Measurements from ENCODE around the gene LTBP3.

Gene LTBP3

DNA sequence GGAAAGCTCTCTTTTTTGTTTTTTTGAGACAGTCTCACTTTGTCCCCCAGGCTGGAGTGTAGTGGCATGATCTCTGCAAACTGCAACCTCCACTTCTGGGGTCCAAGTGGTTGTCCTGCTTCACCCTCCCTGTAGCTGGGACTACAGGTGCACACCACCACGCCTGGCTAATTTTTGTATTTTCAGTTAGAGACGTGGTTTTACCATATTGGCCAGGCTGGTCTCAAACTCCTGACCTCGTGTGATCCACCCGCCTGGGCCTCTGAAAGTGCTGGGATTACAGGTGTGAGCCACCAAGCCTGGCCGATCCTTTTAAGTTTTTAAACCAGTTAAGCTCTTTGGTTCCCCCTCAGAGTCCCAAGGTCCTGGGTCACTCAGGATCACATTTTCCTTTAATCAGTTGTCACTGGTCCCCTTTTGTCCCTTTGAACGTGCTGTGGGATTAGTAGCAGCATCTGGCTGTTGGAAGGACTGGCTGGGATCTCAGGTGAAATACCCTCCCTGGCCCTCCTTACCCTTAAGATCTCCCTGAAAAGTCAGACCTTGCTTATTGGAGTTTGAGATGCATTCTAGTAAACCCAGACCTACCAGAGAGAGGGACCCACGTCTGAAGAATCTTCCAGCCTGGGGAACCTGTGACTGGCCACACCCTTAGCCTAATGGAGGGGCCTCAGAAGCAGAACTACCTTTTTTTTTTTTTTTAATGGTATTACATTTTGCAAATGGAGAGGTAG lies 51.2 kb downstream of the LTBP3 start:
- no peak for DNase-seq (ENCODE audit: low read depth)

DNA sequence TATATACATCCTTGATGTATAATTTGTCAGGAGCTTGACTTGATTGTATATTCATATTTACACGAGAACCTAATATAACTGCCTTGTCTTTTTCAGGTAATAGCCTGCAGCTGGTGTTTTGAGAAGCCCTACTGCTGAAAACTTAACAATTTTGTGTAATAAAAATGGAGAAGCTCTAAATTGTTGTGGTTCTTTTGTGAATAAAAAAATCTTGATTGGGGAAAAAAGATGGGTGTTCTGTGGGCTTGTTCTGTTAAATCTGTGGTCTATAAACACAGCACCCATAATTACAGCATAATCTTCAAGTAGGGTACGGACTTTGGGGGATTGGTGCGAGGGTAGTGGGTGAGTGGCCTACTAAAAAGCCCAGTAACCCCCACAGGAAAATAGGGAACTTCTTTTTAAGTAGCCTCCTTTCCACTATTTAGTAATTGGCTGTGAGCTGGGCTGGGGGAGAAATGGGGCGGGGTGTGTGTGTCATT lies 51.8 kb downstream of the LTBP3 start:
- no peak for DNase-seq (ENCODE audit: low read depth)

DNA sequence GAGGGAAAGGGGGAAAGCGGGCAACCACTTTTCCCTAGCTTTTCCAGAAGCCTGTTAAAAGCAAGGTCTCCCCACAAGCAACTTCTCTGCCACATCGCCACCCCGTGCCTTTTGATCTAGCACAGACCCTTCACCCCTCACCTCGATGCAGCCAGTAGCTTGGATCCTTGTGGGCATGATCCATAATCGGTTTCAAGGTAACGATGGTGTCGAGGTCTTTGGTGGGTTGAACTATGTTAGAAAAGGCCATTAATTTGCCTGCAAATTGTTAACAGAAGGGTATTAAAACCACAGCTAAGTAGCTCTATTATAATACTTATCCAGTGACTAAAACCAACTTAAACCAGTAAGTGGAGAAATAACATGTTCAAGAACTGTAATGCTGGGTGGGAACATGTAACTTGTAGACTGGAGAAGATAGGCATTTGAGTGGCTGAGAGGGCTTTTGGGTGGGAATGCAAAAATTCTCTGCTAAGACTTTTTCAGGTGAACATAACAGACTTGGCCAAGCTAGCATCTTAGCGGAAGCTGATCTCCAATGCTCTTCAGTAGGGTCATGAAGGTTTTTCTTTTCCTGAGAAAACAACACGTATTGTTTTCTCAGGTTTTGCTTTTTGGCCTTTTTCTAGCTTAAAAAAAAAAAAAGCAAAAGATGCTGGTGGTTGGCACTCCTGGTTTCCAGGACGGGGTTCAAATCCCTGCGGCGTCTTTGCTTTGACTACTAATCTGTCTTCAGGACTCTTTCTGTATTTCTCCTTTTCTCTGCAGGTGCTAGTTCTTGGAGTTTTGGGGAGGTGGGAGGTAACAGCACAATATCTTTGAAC lies 52.5 kb downstream of the LTBP3 start:
- peak; percentile 40 for DNase-seq (ENCODE audit: low read depth)

DNA sequence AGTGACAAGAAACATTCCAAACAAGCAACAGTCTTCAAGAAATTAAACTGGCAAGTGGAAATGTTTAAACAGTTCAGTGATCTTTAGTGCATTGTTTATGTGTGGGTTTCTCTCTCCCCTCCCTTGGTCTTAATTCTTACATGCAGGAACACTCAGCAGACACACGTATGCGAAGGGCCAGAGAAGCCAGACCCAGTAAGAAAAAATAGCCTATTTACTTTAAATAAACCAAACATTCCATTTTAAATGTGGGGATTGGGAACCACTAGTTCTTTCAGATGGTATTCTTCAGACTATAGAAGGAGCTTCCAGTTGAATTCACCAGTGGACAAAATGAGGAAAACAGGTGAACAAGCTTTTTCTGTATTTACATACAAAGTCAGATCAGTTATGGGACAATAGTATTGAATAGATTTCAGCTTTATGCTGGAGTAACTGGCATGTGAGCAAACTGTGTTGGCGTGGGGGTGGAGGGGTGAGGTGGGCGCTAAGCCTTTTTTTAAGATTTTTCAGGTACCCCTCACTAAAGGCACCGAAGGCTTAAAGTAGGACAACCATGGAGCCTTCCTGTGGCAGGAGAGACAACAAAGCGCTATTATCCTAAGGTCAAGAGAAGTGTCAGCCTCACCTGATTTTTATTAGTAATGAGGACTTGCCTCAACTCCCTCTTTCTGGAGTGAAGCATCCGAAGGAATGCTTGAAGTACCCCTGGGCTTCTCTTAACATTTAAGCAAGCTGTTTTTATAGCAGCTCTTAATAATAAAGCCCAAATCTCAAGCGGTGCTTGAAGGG lies 53.3 kb downstream of the LTBP3 start:
- DNase-seq (ENCODE audit: low read depth): peak; percentile 39

DNA sequence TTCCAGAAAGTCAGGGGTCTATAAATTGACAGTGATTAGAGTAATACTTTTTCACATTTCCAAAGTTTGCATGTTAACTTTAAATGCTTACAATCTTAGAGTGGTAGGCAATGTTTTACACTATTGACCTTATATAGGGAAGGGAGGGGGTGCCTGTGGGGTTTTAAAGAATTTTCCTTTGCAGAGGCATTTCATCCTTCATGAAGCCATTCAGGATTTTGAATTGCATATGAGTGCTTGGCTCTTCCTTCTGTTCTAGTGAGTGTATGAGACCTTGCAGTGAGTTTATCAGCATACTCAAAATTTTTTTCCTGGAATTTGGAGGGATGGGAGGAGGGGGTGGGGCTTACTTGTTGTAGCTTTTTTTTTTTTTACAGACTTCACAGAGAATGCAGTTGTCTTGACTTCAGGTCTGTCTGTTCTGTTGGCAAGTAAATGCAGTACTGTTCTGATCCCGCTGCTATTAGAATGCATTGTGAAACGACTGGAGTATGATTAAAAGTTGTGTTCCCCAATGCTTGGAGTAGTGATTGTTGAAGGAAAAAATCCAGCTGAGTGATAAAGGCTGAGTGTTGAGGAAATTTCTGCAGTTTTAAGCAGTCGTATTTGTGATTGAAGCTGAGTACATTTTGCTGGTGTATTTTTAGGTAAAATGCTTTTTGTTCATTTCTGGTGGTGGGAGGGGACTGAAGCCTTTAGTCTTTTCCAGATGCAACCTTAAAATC lies 54.0 kb downstream of the LTBP3 start:
- peak; percentile 64 for DNase-seq (ENCODE audit: low read depth)

DNA sequence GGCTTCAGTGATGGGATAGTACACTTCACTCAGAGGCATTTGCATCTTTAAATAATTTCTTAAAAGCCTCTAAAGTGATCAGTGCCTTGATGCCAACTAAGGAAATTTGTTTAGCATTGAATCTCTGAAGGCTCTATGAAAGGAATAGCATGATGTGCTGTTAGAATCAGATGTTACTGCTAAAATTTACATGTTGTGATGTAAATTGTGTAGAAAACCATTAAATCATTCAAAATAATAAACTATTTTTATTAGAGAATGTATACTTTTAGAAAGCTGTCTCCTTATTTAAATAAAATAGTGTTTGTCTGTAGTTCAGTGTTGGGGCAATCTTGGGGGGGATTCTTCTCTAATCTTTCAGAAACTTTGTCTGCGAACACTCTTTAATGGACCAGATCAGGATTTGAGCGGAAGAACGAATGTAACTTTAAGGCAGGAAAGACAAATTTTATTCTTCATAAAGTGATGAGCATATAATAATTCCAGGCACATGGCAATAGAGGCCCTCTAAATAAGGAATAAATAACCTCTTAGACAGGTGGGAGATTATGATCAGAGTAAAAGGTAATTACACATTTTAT lies 54.7 kb downstream of the LTBP3 start:
- peak; percentile 24 for DNase-seq (ENCODE audit: low read depth)

DNA sequence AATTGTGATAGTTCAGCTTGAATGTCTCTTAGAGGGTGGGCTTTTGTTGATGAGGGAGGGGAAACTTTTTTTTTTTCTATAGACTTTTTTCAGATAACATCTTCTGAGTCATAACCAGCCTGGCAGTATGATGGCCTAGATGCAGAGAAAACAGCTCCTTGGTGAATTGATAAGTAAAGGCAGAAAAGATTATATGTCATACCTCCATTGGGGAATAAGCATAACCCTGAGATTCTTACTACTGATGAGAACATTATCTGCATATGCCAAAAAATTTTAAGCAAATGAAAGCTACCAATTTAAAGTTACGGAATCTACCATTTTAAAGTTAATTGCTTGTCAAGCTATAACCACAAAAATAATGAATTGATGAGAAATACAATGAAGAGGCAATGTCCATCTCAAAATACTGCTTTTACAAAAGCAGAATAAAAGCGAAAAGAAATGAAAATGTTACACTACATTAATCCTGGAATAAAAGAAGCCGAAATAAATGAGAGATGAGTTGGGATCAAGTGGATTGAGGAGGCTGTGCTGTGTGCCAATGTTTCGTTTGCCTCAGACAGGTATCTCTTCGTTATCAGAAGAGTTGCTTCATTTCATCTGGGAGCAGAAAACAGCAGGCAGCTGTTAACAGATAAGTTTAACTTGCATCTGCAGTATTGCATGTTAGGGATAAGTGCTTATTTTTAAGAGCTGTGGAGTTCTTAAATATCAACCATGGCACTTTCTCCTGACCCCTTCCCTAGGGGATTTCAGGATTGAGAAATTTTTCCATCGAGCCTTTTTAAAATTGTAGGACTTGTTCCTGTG lies 55.4 kb downstream of the LTBP3 start:
- peak; percentile 67 for DNase-seq (ENCODE audit: low read depth)

DNA sequence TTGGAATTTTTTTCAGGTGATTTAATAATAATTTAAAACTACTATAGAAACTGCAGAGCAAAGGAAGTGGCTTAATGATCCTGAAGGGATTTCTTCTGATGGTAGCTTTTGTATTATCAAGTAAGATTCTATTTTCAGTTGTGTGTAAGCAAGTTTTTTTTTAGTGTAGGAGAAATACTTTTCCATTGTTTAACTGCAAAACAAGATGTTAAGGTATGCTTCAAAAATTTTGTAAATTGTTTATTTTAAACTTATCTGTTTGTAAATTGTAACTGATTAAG lies 55.9 kb downstream of the LTBP3 start:
- no peak for DNase-seq (ENCODE audit: low read depth)

DNA sequence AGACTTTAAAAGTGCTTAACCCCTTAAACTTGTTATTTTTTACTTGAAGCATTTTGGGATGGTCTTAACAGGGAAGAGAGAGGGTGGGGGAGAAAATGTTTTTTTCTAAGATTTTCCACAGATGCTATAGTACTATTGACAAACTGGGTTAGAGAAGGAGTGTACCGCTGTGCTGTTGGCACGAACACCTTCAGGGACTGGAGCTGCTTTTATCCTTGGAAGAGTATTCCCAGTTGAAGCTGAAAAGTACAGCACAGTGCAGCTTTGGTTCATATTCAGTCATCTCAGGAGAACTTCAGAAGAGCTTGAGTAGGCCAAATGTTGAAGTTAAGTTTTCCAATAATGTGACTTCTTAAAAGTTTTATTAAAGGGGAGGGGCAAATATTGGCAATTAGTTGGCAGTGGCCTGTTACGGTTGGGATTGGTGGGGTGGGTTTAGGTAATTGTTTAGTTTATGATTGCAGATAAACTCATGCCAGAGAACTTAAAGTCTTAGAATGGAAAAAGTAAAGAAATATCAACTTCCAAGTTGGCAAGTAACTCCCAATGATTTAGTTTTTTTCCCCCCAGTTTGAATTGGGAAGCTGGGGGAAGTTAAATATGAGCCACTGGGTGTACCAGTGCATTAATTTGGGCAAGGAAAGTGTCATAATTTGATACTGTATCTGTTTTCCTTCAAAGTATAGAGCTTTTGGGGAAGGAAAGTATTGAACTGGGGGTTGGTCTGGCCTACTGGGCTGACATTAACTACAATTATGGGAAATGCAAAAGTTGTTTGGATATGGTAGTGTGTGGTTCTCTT lies 56.5 kb downstream of the LTBP3 start:
- peak; percentile 51 for DNase-seq (ENCODE audit: low read depth)

DNA sequence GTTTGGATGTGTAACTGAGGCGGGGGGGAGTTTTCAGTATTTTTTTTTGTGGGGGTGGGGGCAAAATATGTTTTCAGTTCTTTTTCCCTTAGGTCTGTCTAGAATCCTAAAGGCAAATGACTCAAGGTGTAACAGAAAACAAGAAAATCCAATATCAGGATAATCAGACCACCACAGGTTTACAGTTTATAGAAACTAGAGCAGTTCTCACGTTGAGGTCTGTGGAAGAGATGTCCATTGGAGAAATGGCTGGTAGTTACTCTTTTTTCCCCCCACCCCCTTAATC lies 57.0 kb downstream of the LTBP3 start:
- no peak for DNase-seq (ENCODE audit: low read depth)

DNA sequence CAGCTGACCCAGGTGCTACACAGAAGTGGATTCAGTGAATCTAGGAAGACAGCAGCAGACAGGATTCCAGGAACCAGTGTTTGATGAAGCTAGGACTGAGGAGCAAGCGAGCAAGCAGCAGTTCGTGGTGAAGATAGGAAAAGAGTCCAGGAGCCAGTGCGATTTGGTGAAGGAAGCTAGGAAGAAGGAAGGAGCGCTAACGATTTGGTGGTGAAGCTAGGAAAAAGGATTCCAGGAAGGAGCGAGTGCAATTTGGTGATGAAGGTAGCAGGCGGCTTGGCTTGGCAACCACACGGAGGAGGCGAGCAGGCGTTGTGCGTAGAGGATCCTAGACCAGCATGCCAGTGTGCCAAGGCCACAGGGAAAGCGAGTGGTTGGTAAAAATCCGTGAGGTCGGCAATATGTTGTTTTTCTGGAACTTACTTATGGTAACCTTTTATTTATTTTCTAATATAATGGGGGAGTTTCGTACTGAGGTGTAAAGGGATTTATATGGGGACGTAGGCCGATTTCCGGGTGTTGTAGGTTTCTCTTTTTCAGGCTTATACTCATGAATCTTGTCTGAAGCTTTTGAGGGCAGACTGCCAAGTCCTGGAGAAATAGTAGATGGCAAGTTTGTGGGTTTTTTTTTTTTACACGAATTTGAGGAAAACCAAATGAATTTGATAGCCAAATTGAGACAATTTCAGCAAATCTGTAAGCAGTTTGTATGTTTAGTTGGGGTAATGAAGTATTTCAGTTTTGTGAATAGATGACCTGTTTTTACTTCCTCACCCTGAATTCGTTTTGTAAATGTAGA lies 57.6 kb downstream of the LTBP3 start:
- DNase-seq (ENCODE audit: low read depth): peak; percentile 43

DNA sequence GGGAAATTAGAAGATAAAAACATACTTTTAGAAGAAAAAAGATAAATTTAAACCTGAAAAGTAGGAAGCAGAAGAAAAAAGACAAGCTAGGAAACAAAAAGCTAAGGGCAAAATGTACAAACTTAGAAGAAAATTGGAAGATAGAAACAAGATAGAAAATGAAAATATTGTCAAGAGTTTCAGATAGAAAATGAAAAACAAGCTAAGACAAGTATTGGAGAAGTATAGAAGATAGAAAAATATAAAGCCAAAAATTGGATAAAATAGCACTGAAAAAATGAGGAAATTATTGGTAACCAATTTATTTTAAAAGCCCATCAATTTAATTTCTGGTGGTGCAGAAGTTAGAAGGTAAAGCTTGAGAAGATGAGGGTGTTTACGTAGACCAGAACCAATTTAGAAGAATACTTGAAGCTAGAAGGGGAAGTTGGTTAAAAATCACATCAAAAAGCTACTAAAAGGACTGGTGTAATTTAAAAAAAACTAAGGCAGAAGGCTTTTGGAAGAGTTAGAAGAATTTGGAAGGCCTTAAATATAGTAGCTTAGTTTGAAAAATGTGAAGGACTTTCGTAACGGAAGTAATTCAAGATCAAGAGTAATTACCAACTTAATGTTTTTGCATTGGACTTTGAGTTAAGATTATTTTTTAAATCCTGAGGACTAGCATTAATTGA lies 58.3 kb downstream of the LTBP3 start:
- DNase-seq (ENCODE audit: low read depth): no peak

DNA sequence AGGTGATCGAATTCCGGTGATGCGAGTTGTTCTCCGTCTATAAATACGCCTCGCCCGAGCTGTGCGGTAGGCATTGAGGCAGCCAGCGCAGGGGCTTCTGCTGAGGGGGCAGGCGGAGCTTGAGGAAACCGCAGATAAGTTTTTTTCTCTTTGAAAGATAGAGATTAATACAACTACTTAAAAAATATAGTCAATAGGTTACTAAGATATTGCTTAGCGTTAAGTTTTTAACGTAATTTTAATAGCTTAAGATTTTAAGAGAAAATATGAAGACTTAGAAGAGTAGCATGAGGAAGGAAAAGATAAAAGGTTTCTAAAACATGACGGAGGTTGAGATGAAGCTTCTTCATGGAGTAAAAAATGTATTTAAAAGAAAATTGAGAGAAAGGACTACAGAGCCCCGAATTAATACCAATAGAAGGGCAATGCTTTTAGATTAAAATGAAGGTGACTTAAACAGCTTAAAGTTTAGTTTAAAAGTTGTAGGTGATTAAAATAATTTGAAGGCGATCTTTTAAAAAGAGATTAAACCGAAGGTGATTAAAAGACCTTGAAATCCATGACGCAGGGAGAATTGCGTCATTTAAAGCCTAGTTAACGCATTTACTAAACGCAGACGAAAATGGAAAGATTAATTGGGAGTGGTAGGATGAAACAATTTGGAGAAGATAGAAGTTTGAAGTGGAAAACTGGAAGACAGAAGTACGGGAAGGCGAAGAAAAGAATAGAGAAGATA lies 59.0 kb downstream of the LTBP3 start, which contains the start of gene MALAT1:
MALAT1 (plus strand) TSS at position 69 of the 736 bp plus-strand sequence.
- peak; percentile 98 for DNase-seq (ENCODE audit: low read depth)

DNA sequence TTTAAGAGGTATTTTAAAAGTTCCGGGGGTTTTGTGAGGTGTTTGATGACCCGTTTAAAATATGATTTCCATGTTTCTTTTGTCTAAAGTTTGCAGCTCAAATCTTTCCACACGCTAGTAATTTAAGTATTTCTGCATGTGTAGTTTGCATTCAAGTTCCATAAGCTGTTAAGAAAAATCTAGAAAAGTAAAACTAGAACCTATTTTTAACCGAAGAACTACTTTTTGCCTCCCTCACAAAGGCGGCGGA lies 59.5 kb downstream of the LTBP3 start:
- DNase-seq (ENCODE audit: low read depth): no peak

DNA sequence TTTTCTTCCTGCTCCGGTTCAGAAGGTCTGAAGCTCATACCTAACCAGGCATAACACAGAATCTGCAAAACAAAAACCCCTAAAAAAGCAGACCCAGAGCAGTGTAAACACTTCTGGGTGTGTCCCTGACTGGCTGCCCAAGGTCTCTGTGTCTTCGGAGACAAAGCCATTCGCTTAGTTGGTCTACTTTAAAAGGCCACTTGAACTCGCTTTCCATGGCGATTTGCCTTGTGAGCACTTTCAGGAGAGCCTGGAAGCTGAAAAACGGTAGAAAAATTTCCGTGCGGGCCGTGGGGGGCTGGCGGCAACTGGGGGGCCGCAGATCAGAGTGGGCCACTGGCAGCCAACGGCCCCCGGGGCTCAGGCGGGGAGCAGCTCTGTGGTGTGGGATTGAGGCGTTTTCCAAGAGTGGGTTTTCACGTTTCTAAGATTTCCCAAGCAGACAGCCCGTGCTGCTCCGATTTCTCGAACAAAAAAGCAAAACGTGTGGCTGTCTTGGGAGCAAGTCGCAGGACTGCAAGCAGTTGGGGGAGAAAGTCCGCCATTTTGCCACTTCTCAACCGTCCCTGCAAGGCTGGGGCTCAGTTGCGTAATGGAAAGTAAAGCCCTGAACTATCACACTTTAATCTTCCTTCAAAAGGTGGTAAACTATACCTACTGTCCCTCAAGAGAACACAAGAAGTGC lies 60.0 kb downstream of the LTBP3 start:
- peak; percentile 72 for DNase-seq (ENCODE audit: low read depth)

DNA sequence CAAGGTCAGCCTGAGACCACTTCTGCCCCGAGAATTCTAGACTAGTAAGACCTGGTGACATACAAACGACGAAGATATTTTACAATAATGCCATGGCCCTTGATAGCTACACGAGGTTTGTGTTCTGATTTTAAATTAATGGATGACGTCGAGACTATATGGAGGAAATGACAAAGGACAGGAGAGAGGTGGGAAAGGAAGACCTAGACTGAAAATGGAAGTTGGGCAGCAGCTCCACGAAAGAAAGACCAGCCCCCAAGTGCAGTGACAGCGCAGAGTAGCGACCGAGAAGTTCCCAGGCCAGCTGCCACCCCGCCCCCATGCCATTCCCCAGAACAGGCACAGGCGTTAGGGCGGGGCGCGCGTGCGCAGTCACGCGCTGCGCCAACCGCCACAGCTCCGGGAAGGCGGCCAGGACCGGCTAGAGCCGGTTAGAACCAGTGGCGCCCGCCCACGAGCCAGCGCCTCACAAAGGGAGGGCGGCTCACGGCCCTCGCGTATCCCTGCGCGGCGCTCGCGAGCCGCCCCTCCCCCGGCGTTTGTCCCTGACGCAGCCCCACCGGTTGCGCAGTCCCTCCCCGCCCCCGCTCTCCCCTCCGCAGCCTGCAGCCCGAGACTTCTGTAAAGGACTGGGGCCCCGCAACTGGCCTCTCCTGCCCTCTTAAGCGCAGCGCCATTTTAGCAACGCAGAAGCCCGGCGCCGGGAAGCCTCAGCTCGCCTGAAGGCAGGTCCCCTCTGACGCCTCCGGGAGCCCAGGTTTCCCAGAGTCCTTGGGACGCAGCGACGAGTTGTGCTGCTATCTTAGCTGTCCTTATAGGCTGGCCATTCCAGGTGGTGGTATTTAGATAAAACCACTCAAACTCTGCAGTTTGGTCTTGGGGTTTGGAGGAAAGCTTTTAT lies 60.8 kb downstream of the LTBP3 start:
- peak; percentile 100 for DNase-seq (ENCODE audit: low read depth)

Measured in fibroblast of gingiva (primary cell).